DLD1 (cell line): ENCODE data around the gene NEURL1.
"Not testable (repeated sequence)": the region's sequence is repeated elsewhere in the genome, so short reads cannot be mapped to it uniquely, and the experiment has no call there.

Experiments used
- in situ Hi-C: cut with HindIII; loops from 2 replicates; pipeline ENCODE4 v1.10.0; 2017; ENCODE audit warnings: low sequenced_read_pairs

The NEURL1 gene

GRCh38 chr10:103512591-103513379 lies 19.3 kb downstream of the NEURL1 start:
- in situ Hi-C loops, result no loop called here

- in situ Hi-C loops, result no loop called here
These were observed 20.0 kb downstream of the NEURL1 start for GRCh38 chr10:103513380-103514060.

- in situ Hi-C loops, result no loop called here
These were observed 20.7 kb downstream of the NEURL1 start for GRCh38 chr10:103514244-103514643.

GRCh38 chr10:103517234-103518085 lies 24.0 kb downstream of the NEURL1 start:
- in situ Hi-C loops, result no loop called here

- in situ Hi-C loops, result no loop called here
These were observed 26.3 kb downstream of the NEURL1 start for GRCh38 chr10:103519798-103520197.

- in situ Hi-C loops, result not testable (repeated sequence)
These were observed 28.5 kb downstream of the NEURL1 start for GRCh38 chr10:103522006-103522405.

GRCh38 chr10:103523683-103524082 lies 30.2 kb downstream of the NEURL1 start:
- in situ Hi-C loops, result no loop called here

GRCh38 chr10:103525901-103526300 lies 32.4 kb downstream of the NEURL1 start:
- in situ Hi-C loops, result no loop called here

- in situ Hi-C loops, result not testable (repeated sequence)
These were observed 34.0 kb downstream of the NEURL1 start for GRCh38 chr10:103527476-103527875.

- in situ Hi-C loops, result no loop called here
These were observed 35.0 kb downstream of the NEURL1 start for GRCh38 chr10:103528549-103528948.

- in situ Hi-C loops, result no loop called here
These were observed 36.0 kb downstream of the NEURL1 start for GRCh38 chr10:103529539-103529938.

GRCh38 chr10:103533827-103534226 lies 40.3 kb downstream of the NEURL1 start:
- in situ Hi-C loops, result no loop called here

GRCh38 chr10:103534621-103535498 lies 41.4 kb downstream of the NEURL1 start:
- in situ Hi-C loops, result no loop called here

GRCh38 chr10:103535595-103535994 lies 42.1 kb downstream of the NEURL1 start:
- in situ Hi-C loops, result no loop called here

- in situ Hi-C loops, result no loop called here
These were observed 46.2 kb downstream of the NEURL1 start for GRCh38 chr10:103539751-103540150.

- in situ Hi-C loops, result no loop called here
These were observed 47.2 kb downstream of the NEURL1 start for GRCh38 chr10:103540722-103541121.

GRCh38 chr10:103541616-103542015 lies 48.1 kb downstream of the NEURL1 start:
- in situ Hi-C loops, result no loop called here

- in situ Hi-C loops, result no loop called here
These were observed 49.5 kb downstream of the NEURL1 start for GRCh38 chr10:103542764-103543616.
